A549 (cell line): Measurements from ENCODE around the gene SYNE2. TPM values are rescaled to one million over a fixed set of nuclear protein-coding genes. Genes with fewer than 3 reads are reported as not detected.
A peak's percentile ranks its signal among the peaks of the same experiment; 100 is the strongest.

ENCODE experiments used
- ATAC-seq, 2 experiments: fragments of 200-7000 bp in 1 of 2; fragments of >200 bp in 1 of 2; cut with Nextera tagmentation in 1 of 2; cut with Tn5 transposase in 1 of 2; 3 replicates each; pipeline versions ENCODE4 v1.8.0 to v1.9.1; 2018 to 2020; ENCODE audit warnings: mild to moderate bottlenecking in 1 of 2, moderate library complexity in 1 of 2
- CTCF ChIA-PET: fragments of 300-600 bp; sonication (Branson Sonifier 250); formaldehyde crosslinking; extraction: SDS; loops from one replicate; lab custom pipeline; 2021; ENCODE audit warnings: antibody characterized with exemption, inconsistent platforms; lab: Yijun Ruan, JAX
- POLR2A ChIA-PET: fragments of 350-600 bp; formaldehyde crosslinking; extraction: SDS; loops from one replicate; lab custom pipeline; 2021; ENCODE audit warnings: antibody characterized with exemption, inconsistent platforms; lab: Yijun Ruan, JAX
- DNase-seq, 2 experiments: peaks; one replicate each; pipeline versions ENCODE4 v3.0.0 to v3.0.0-alpha.2; 2011 to 2016; ENCODE audit warnings: low read depth in 1 of 2, low spot score in 1 of 2
- FAIRE-seq: peaks from 2 replicates; lab custom pipeline; 2011; peaks lifted over from hg19 to GRCh38; lab: Jason Lieb, UNC
- H3K27ac ChIP-seq, 2 experiments: fragments of >200 bp; sonication (Bioruptor Twin); formaldehyde crosslinking; 3 replicates each; pipeline ENCODE4 v1.5.1; 2016 to 2017
- H3K4me1 ChIP-seq: fragments of >200 bp; sonication (Bioruptor Twin); formaldehyde crosslinking; 3 replicates; pipeline ENCODE4 v1.6.1; 2016
- H3K4me2 ChIP-seq: fragments of >200 bp; sonication (Bioruptor Twin); formaldehyde crosslinking; 3 replicates; pipeline ENCODE4 v1.6.1; 2016
- H3K4me3 ChIP-seq: fragments of >200 bp; sonication (Bioruptor Twin); formaldehyde crosslinking; 3 replicates; pipeline ENCODE4 v1.5.1; 2016
- H3K9me3 ChIP-seq: fragments of >200 bp; sonication (Bioruptor Twin); formaldehyde crosslinking; 3 replicates; pipeline ENCODE4 v1.6.1; 2016
- CBX2 ChIP-seq: fragments of 200-600 bp; sonication (generic); IDR thresholded peaks from 2 replicates; pipeline ENCODE4 v1.6.1; 2016; ENCODE audit warnings: low read depth, mild to moderate bottlenecking, borderline replicate concordance
- CEBPB ChIP-seq, 2 experiments: fragments of >200 bp in 1 of 2; sonication (Bioruptor Twin) in 1 of 2; formaldehyde crosslinking in 1 of 2; IDR thresholded peaks; 2 replicates each; pipeline ENCODE4 v1.6.1; 2012 to 2016
- CHD2 ChIP-seq: fragments of 150-350 bp; IDR thresholded peaks from 2 replicates; pipeline ENCODE4 v1.6.1; 2014; ENCODE audit warnings: low read length; ENCODE audit not compliant: partially characterized antibody
- EHMT2 ChIP-seq: fragments of 200-600 bp; sonication (generic); IDR thresholded peaks from 2 replicates; pipeline ENCODE4 v1.6.1; 2016; ENCODE audit warnings: antibody characterized with exemption, low read depth, mild to moderate bottlenecking, moderate library complexity
- EP300 ChIP-seq, 2 experiments: fragments of >200 bp; sonication (Bioruptor Twin); formaldehyde crosslinking; IDR thresholded peaks; 2 replicates in 1 of 2; 3 replicates in 1 of 2; pipeline ENCODE4 v1.6.1; 2016 to 2017
- ESRRA ChIP-seq: fragments of 150-350 bp; IDR thresholded peaks from 2 replicates; pipeline ENCODE4 v1.6.1; 2014; ENCODE audit warnings: mild to moderate bottlenecking, low read length, borderline replicate concordance
- GATA3 ChIP-seq: IDR thresholded peaks from 2 replicates; pipeline ENCODE4 v1.6.1; 2012; ENCODE audit warnings: borderline replicate concordance
- HDAC2 ChIP-seq: fragments of 200-600 bp; sonication (generic); IDR thresholded peaks from 2 replicates; pipeline ENCODE4 v1.6.1; 2016
- HEYL ChIP-seq: fragments of 250-450 bp; sonication (Bioruptor Pico); IDR thresholded peaks from 2 replicates; pipeline ENCODE4 v1.8.0; 2021; ENCODE audit warnings: mild to moderate bottlenecking, moderate library complexity
- HOXB5 ChIP-seq: fragments of 250-450 bp; sonication (Bioruptor Pico); IDR thresholded peaks from 2 replicates; pipeline ENCODE4 v1.5.0; 2020; ENCODE audit warnings: mild to moderate bottlenecking, moderate library complexity
- KDM1A ChIP-seq: fragments of 200-600 bp; sonication (generic); IDR thresholded peaks from 2 replicates; pipeline ENCODE4 v1.6.1; 2016; ENCODE audit warnings: low read depth, mild to moderate bottlenecking
- KDM5A ChIP-seq: fragments of 200-600 bp; sonication (generic); IDR thresholded peaks from 2 replicates; pipeline ENCODE4 v1.6.1; 2016; ENCODE audit warnings: antibody characterized with exemption, mild to moderate bottlenecking
- MAFK ChIP-seq: fragments of 450-650 bp; IDR thresholded peaks from 2 replicates; pipeline ENCODE4 v1.6.1; 2014; ENCODE audit not compliant: partially characterized antibody
- MYC ChIP-seq: IDR thresholded peaks from 2 replicates; pipeline ENCODE4 v1.6.1; 2012; ENCODE audit warnings: mild to moderate bottlenecking, inconsistent platforms, low read length, improper control_type of control experiment, borderline replicate concordance
- NFE2L2 ChIP-seq: fragments of 150-350 bp; conservative IDR thresholded peaks from 2 replicates; pipeline ENCODE4 v1.6.1; 2014; ENCODE audit warnings: low read length
- PHF8 ChIP-seq: fragments of 200-600 bp; sonication (generic); IDR thresholded peaks from 2 replicates; pipeline ENCODE4 v1.6.1; 2016; ENCODE audit warnings: low read depth, mild to moderate bottlenecking, antibody characterized with exemption, moderate library complexity, borderline replicate concordance
- POLR2A ChIP-seq: IDR thresholded peaks from 2 replicates; pipeline ENCODE4 v1.6.1; 2012; ENCODE audit warnings: mild to moderate bottlenecking, low read length
- POLR2AphosphoS2 ChIP-seq: conservative IDR thresholded peaks from 2 replicates; pipeline ENCODE4 v1.6.1; 2012; ENCODE audit warnings: low read length, improper control_type of control experiment, inconsistent platforms
- SMC3 ChIP-seq: fragments of >200 bp; sonication (Bioruptor Twin); formaldehyde crosslinking; IDR thresholded peaks from 3 replicates; pipeline ENCODE4 v1.6.1; 2018; ENCODE audit warnings: inconsistent platforms
- SREBF2 ChIP-seq: fragments of 450-650 bp; IDR thresholded peaks from 2 replicates; pipeline ENCODE4 v1.6.1; 2014; ENCODE audit warnings: mild to moderate bottlenecking, moderate library complexity
- TP53 ChIP-seq: fragments of 250-450 bp; sonication (Bioruptor Pico); IDR thresholded peaks from 2 replicates; pipeline ENCODE4 v1.5.0; 2021; ENCODE audit warnings: mild to moderate bottlenecking, moderate library complexity
- ZC3H11A ChIP-seq: fragments of 450-650 bp; IDR thresholded peaks from 2 replicates; pipeline ENCODE4 v1.6.1; 2014; ENCODE audit warnings: antibody characterized with exemption, mild to moderate bottlenecking
- ZFP36 ChIP-seq: fragments of 450-650 bp; IDR thresholded peaks from 2 replicates; pipeline ENCODE4 v1.6.1; 2014; ENCODE audit warnings: borderline replicate concordance; ENCODE audit not compliant: partially characterized antibody
- ZNF302 ChIP-seq: fragments of 250-450 bp; sonication (Bioruptor Pico); IDR thresholded peaks from 2 replicates; pipeline ENCODE4 v1.9.0; 2021; ENCODE audit warnings: inconsistent platforms, mild to moderate bottlenecking, moderate library complexity
- ZSCAN20 ChIP-seq: fragments of 250-450 bp; sonication (Bioruptor Pico); IDR thresholded peaks from 2 replicates; pipeline ENCODE4 v1.8.0; 2022; ENCODE audit warnings: mild to moderate bottlenecking, moderate library complexity
- WGBS: methylation state at CpG from one replicate; pipeline ENCODE4 v1.1.6; 2017; ENCODE audit errors: missing lambda C conversion rate; 5-methylcytosine and 5-hydroxymethylcytosine counted together
- polyA plus RNA-seq, 4 experiments: library from polyadenylated mRNA; depleted of rRNA in 3 of 4; stranded (reverse); fragments of >200 nt; fragmentation: RNase III in 1 of 4; extraction: RNeasy Plus Mini Kit Qiagen cat#74134 plus additional on column Dnase treatment in 1 of 4; gene quantifications; 2 replicates in 3 of 4; 3 replicates in 1 of 4; pipeline ENCODE4 v1.2.3, GENCODE V29; 2011 to 2017
- TF ChIP-seq, protein P1 (sequence below): fragments of 250-450 bp; sonication (Bioruptor Pico); IDR thresholded peaks from 2 replicates; pipeline ENCODE4 v1.5.0; 2021; ENCODE audit warnings: mild to moderate bottlenecking, moderate library complexity, borderline replicate concordance
- TF ChIP-seq, protein P2 (sequence below): IDR thresholded peaks from 2 replicates; pipeline ENCODE4 v1.6.1; 2012
- TF ChIP-seq, protein P3 (sequence below): fragments of 450-650 bp; IDR thresholded peaks from 2 replicates; pipeline ENCODE4 v1.6.1; 2014; ENCODE audit warnings: antibody characterized with exemption
- TF ChIP-seq, protein P4 (sequence below): fragments of 250-450 bp; sonication (Bioruptor Pico); IDR thresholded peaks from 2 replicates; pipeline ENCODE4 v1.5.0; 2020; ENCODE audit warnings: low read depth, mild to moderate bottlenecking, moderate library complexity
- TF ChIP-seq, protein P5 (sequence below): fragments of 150-350 bp; IDR thresholded peaks from 2 replicates; pipeline ENCODE4 v1.6.1; 2014; ENCODE audit warnings: low read depth, mild to moderate bottlenecking, low read length

Gene SYNE2
- polyA plus RNA-seq, 2 of the 4 experiments (the other 2 are of a cell fraction), result 3.4 to 11.3 TPM

DNA sequence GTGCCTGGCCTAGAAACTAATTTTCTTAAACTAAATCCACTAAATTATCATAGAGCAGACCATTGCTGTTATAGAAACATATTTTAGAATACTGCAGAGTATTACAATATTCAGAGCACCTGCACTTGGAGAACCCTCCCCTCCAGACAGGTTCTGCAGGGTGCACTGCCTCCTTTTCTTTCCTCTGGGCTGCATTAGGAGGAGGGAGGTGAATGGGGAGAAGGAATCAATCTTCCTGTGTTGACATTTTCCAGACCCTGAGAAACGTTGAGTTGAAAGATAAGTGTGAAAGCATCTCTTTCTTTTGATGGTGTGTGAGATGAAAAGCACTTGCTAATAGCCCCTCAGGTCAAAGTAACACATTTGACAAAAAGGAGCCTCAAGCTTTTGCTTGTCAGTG is 7.3 kb downstream of the SYNE2 start:
- ATAC-seq (no peak), FAIRE-seq (no peak), DNase-seq (no peak)
- Histone ChIP-seq H3K27ac (no peak overlapping the region), H3K4me3 (no peak overlapping the region), H3K4me1 (peaks cover 11% of the 10 kb centered on the region), H3K4me2 (no peak overlapping the region), H3K9me3 (no peaks in the 10 kb centered on the region)
- CTCF ChIA-PET, result no interaction called here
- POLR2A ChIA-PET, result no interaction called here
- WGBS, result 54% methylated on average over 1 of the region's 1 CpG
- TF ChIP-seq KDM5A, result no peak
- no peak for TF ChIP-seq SREBF2
- TF ChIP-seq POLR2A, result no peak
- TF ChIP-seq SMC3, result no peak
- no peak for TF ChIP-seq GATA3
- no peak for TF ChIP-seq PHF8
- no peak for TF ChIP-seq EP300 (IDR thresholded peaks at IDR 0.05)
- no peak for TF ChIP-seq ZC3H11A
- no peak for TF ChIP-seq HOXB5 (CRISPR knock-in tag)
- TF ChIP-seq EHMT2, result no peak
- no peak for TF ChIP-seq CEBPB (IDR thresholded peaks at IDR 0.05)

DNA sequence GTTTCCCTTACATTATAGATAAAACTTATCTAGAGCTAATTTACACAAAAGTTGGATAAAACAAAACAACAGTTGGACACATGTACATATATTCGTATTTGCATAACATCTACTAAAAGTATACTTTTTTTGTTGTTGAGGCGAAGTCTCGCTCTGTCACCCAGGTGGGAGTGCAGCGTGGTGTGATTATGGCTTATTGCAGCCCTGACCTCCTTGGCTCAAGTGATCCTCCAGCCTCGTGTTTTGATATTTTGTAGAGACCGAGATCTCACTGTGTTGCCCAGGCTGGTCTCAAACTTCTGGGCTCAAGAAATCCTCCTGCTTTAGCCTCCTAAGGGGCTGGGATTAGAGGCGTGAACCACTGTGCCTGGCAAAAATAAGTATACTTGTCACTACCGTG is 9.4 kb downstream of the SYNE2 start:
- Histone ChIP-seq H3K4me1 (peaks cover 11% of the 10 kb centered on the region), H3K9me3 (no peaks in the 10 kb centered on the region), H3K27ac (0 out of 6 replicates have a peak overlapping the region, but pooled peaks of 1 of the 2 experiments have one; percentile 27), H3K4me2 (no peak overlapping the region), H3K4me3 (no peak overlapping the region)
- CTCF ChIA-PET, result no interaction called here
- ATAC-seq (no peak), DNase-seq (no peak), FAIRE-seq (no peak)
- WGBS, result 92% methylated on average over 8 of the region's 8 CpGs
- TF ChIP-seq TP53 (CRISPR knock-in tag), result no peak
- no peak for TF ChIP-seq ESRRA
- no peak for TF ChIP-seq HEYL (CRISPR knock-in tag)
- TF ChIP-seq SMC3, result no peak
- TF ChIP-seq, protein P1, sequence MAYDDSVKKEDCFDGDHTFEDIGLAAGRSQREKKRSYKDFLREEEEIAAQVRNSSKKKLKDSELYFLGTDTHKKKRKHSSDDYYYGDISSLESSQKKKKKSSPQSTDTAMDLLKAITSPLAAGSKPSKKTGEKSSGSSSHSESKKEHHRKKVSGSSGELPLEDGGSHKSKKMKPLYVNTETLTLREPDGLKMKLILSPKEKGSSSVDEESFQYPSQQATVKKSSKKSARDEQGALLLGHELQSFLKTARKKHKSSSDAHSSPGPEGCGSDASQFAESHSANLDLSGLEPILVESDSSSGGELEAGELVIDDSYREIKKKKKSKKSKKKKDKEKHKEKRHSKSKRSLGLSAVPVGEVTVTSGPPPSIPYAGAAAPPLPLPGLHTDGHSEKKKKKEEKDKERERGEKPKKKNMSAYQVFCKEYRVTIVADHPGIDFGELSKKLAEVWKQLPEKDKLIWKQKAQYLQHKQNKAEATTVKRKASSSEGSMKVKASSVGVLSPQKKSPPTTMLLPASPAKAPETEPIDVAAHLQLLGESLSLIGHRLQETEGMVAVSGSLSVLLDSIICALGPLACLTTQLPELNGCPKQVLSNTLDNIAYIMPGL (CRISPR knock-in tag), result no peak
- TF ChIP-seq, protein P2, sequence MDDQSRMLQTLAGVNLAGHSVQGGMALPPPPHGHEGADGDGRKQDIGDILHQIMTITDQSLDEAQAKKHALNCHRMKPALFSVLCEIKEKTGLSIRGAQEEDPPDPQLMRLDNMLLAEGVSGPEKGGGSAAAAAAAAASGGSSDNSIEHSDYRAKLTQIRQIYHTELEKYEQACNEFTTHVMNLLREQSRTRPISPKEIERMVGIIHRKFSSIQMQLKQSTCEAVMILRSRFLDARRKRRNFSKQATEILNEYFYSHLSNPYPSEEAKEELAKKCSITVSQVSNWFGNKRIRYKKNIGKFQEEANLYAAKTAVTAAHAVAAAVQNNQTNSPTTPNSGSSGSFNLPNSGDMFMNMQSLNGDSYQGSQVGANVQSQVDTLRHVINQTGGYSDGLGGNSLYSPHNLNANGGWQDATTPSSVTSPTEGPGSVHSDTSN, result no peak
- TF ChIP-seq ZSCAN20 (CRISPR knock-in tag), result no peak
- TF ChIP-seq CBX2, result no peak
- no peak for TF ChIP-seq PHF8
- POLR2A ChIA-PET, result no interaction called here

DNA sequence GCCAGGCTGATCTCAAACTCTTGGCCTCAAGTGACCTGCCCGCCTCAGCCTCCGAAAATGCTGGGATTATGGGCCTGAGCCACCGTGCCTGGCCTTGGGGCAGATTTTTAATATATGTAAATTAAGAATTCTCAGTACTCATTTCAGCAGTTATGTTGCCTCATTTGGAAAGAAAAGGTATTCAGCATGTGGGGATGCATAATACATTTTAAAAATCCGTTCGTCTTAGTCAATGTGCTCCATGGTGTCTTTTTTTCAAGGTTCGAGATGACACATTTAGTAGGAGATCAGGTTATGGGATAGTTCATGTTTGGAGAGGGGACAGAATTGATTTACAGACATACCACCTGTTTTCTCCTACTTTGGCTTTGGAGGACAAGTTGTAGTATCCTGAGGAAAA is 10.2 kb downstream of the SYNE2 start:
- Histone ChIP-seq H3K4me1 (peaks cover 11% of the 10 kb centered on the region), H3K4me3 (no peak overlapping the region), H3K27ac (no peak overlapping the region), H3K9me3 (no peaks in the 10 kb centered on the region), H3K4me2 (no peak overlapping the region)
- POLR2A ChIA-PET, result no interaction called here
- ATAC-seq, result no peak
- CTCF ChIA-PET, result interaction anchor here (0.6 to 1.5 kb wide), 2 partner anchors 140 to 441 kb away, joined by 4 to 5 read pairs; no protein-coding TSS in a partner anchor
- FAIRE-seq, result no peak
- DNase-seq, result no peak
- 96% methylated on average over 6 of the region's 6 CpGs for WGBS
- TF ChIP-seq POLR2AphosphoS2, result no peak
- TF ChIP-seq MAFK, result no peak
- no peak for TF ChIP-seq ZNF302 (CRISPR knock-in tag)
- no peak for TF ChIP-seq HDAC2
- no peak for TF ChIP-seq KDM5A
- no peak for TF ChIP-seq CHD2
- TF ChIP-seq, protein P2, result no peak
- no peak for TF ChIP-seq POLR2A
- TF ChIP-seq MYC, result no peak
- TF ChIP-seq, protein P3, sequence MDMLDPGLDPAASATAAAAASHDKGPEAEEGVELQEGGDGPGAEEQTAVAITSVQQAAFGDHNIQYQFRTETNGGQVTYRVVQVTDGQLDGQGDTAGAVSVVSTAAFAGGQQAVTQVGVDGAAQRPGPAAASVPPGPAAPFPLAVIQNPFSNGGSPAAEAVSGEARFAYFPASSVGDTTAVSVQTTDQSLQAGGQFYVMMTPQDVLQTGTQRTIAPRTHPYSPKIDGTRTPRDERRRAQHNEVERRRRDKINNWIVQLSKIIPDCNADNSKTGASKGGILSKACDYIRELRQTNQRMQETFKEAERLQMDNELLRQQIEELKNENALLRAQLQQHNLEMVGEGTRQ, result no peak
- TF ChIP-seq, protein P4, sequence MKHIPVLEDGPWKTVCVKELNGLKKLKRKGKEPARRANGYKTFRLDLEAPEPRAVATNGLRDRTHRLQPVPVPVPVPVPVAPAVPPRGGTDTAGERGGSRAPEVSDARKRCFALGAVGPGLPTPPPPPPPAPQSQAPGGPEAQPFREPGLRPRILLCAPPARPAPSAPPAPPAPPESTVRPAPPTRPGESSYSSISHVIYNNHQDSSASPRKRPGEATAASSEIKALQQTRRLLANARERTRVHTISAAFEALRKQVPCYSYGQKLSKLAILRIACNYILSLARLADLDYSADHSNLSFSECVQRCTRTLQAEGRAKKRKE (CRISPR knock-in tag), result no peak
- TF ChIP-seq NFE2L2, result no peak
- TF ChIP-seq, protein P5, sequence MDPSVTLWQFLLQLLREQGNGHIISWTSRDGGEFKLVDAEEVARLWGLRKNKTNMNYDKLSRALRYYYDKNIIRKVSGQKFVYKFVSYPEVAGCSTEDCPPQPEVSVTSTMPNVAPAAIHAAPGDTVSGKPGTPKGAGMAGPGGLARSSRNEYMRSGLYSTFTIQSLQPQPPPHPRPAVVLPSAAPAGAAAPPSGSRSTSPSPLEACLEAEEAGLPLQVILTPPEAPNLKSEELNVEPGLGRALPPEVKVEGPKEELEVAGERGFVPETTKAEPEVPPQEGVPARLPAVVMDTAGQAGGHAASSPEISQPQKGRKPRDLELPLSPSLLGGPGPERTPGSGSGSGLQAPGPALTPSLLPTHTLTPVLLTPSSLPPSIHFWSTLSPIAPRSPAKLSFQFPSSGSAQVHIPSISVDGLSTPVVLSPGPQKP, result no peak
- no peak for TF ChIP-seq ZFP36
- no peak for TF ChIP-seq ZSCAN20 (CRISPR knock-in tag)
- TF ChIP-seq KDM1A, result no peak
